Measurements from ENCODE around the gene ZFHX2. TPM values are rescaled to one million over a fixed set of nuclear protein-coding genes. Genes with fewer than 3 reads are reported as not detected.

Gene ZFHX2
- total and polyA plus RNA-seq, 2 of the 13 experiments (the other 11 are each of a cell fraction or from before 2014, with no cell fraction given) = 0.17 to 0.44 TPM

DNA sequence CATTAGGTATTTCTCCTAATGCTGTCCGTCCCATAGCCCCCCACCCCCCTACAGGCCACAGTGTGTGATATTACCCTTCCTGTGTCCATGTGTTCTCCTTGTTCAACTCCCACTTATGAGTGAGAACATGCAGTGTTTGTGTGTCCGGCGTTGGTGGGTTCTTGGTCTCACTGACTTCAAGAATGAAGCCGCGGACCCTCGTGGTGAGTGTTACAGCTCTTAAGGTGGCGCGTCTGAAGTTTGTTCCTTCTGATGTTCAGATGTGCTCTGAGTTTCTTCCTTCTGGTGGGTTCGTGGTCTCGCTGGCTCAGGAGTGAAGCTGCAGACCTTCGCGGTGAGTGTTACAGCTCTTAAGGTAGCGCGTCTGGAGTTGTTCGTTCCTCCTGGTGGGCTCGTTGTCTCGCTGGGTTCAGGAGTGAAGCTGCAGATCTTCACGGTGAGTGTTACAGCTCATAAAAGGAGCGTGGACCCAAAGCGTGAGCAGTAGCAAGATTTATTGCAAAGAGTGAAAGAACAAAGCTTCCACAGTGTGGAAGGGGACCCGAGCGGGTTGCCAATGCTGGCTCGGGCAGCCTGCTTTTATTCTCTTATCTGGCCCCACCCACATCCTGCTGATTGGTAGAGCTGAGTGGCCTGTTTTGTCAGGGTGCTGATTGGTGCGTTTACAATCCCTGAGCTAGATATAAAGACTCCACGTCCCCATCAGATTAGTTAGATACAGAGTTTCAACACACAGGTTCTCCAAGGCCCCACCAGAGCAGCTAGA, 32.4 kb upstream of the ZFHX2 start (continued):
- TF ChIP-seq, protein P1, sequence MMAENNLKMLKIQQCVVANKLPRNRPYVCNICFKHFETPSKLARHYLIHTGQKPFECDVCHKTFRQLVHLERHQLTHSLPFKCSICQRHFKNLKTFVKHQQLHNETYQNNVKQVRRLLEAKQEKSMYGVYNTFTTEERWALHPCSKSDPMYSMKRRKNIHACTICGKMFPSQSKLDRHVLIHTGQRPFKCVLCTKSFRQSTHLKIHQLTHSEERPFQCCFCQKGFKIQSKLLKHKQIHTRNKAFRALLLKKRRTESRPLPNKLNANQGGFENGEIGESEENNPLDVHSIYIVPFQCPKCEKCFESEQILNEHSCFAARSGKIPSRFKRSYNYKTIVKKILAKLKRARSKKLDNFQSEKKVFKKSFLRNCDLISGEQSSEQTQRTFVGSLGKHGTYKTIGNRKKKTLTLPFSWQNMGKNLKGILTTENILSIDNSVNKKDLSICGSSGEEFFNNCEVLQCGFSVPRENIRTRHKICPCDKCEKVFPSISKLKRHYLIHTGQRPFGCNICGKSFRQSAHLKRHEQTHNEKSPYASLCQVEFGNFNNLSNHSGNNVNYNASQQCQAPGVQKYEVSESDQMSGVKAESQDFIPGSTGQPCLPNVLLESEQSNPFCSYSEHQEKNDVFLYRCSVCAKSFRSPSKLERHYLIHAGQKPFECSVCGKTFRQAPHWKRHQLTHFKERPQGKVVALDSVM (CRISPR knock-in tag; IDR thresholded peaks at IDR 0.05) = peak; percentile 65; the same call in 1 of the 2 replicates
- TF ChIP-seq ISL2 (CRISPR knock-in tag; IDR thresholded peaks at IDR 0.05) (peak; percentile 88), MEF2D (CRISPR knock-in tag; IDR thresholded peaks at IDR 0.05) (peak; percentile 83), ZNF709 (CRISPR knock-in tag; IDR thresholded peaks at IDR 0.05) (peak; percentile 98), ZNF180 (CRISPR knock-in tag; IDR thresholded peaks at IDR 0.05; ENCODE audit: borderline replicate concordance, low read depth) (0 out of 2 replicates have a peak, but pooled peaks have one; percentile 34), ESRRA (CRISPR knock-in tag; IDR thresholded peaks at IDR 0.05; ENCODE audit: low read depth) (peak; percentile 86), ZBTB21 (CRISPR knock-in tag; IDR thresholded peaks at IDR 0.05) (peak; percentile 61), ZNF546 (CRISPR knock-in tag; conservative IDR thresholded peaks at IDR 0.05) (peak; percentile 83), EEA1 (CRISPR knock-in tag; IDR thresholded peaks at IDR 0.05; ENCODE audit: borderline replicate concordance) (peak; percentile 86), ZNF441 (CRISPR knock-in tag; IDR thresholded peaks at IDR 0.05; ENCODE audit: borderline replicate concordance) (peak; percentile 35; the same call in 1 of the 2 replicates), ZNF496 (CRISPR knock-in tag; IDR thresholded peaks at IDR 0.05; ENCODE audit: insufficient replicate concordance) (peak; percentile 52), ZNF326 (CRISPR knock-in tag; IDR thresholded peaks at IDR 0.05; ENCODE audit: borderline replicate concordance) (0 out of 2 replicates have a peak, but pooled peaks have one; percentile 70), ARNTL (CRISPR knock-in tag; IDR thresholded peaks at IDR 0.05) (peak; percentile 83; the same call in 1 of the 2 replicates), ZFP41 (CRISPR knock-in tag; IDR thresholded peaks at IDR 0.05; ENCODE audit: borderline replicate concordance) (peak; percentile 89)
- TF ChIP-seq, protein P2, sequence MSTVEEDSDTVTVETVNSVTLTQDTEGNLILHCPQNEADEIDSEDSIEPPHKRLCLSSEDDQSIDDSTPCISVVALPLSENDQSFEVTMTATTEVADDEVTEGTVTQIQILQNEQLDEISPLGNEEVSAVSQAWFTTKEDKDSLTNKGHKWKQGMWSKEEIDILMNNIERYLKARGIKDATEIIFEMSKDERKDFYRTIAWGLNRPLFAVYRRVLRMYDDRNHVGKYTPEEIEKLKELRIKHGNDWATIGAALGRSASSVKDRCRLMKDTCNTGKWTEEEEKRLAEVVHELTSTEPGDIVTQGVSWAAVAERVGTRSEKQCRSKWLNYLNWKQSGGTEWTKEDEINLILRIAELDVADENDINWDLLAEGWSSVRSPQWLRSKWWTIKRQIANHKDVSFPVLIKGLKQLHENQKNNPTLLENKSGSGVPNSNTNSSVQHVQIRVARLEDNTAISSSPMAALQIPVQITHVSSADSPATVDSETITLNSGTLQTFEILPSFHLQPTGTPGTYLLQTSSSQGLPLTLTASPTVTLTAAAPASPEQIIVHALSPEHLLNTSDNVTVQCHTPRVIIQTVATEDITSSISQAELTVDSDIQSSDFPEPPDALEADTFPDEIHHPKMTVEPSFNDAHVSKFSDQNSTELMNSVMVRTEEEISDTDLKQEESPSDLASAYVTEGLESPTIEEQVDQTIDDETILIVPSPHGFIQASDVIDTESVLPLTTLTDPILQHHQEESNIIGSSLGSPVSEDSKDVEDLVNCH (CRISPR knock-in tag; IDR thresholded peaks at IDR 0.05) = peak; percentile 96; the same call in 1 of the 2 replicates
- TF ChIP-seq, protein P3, sequence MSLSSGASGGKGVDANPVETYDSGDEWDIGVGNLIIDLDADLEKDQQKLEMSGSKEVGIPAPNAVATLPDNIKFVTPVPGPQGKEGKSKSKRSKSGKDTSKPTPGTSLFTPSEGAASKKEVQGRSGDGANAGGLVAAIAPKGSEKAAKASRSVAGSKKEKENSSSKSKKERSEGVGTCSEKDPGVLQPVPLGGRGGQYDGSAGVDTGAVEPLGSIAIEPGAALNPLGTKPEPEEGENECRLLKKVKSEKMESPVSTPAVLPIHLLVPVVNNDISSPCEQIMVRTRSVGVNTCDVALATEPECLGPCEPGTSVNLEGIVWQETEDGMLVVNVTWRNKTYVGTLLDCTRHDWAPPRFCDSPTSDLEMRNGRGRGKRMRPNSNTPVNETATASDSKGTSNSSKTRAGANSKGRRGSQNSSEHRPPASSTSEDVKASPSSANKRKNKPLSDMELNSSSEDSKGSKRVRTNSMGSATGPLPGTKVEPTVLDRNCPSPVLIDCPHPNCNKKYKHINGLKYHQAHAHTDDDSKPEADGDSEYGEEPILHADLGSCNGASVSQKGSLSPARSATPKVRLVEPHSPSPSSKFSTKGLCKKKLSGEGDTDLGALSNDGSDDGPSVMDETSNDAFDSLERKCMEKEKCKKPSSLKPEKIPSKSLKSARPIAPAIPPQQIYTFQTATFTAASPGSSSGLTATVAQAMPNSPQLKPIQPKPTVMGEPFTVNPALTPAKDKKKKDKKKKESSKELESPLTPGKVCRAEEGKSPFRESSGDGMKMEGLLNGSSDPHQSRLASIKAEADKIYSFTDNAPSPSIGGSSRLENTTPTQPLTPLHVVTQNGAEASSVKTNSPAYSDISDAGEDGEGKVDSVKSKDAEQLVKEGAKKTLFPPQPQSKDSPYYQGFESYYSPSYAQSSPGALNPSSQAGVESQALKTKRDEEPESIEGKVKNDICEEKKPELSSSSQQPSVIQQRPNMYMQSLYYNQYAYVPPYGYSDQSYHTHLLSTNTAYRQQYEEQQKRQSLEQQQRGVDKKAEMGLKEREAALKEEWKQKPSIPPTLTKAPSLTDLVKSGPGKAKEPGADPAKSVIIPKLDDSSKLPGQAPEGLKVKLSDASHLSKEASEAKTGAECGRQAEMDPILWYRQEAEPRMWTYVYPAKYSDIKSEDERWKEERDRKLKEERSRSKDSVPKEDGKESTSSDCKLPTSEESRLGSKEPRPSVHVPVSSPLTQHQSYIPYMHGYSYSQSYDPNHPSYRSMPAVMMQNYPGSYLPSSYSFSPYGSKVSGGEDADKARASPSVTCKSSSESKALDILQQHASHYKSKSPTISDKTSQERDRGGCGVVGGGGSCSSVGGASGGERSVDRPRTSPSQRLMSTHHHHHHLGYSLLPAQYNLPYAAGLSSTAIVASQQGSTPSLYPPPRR (CRISPR knock-in tag; IDR thresholded peaks at IDR 0.05; ENCODE audit: borderline replicate concordance) = peak; percentile 72; the same call in 1 of the 2 replicates
- TF ChIP-seq, protein P4, sequence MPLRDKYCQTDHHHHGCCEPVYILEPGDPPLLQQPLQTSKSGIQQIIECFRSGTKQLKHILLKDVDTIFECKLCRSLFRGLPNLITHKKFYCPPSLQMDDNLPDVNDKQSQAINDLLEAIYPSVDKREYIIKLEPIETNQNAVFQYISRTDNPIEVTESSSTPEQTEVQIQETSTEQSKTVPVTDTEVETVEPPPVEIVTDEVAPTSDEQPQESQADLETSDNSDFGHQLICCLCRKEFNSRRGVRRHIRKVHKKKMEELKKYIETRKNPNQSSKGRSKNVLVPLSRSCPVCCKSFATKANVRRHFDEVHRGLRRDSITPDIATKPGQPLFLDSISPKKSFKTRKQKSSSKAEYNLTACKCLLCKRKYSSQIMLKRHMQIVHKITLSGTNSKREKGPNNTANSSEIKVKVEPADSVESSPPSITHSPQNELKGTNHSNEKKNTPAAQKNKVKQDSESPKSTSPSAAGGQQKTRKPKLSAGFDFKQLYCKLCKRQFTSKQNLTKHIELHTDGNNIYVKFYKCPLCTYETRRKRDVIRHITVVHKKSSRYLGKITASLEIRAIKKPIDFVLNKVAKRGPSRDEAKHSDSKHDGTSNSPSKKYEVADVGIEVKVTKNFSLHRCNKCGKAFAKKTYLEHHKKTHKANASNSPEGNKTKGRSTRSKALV (CRISPR knock-in tag; IDR thresholded peaks at IDR 0.05) = peak; percentile 89

All from HepG2 (cell line).